Transverse colon (tissue), 4 donors: Measurements from ENCODE around the gene NRG2.

Experiments used
- EP300 ChIP-seq: sonication (generic); formaldehyde crosslinking; IDR thresholded peaks from one replicate; pipeline ENCODE4 v1.6.1; 2017; ENCODE audit warnings: antibody characterized with exemption, low read depth
- POLR2A ChIP-seq: fragments of 450-650 bp; IDR thresholded peaks from one replicate; pipeline ENCODE4 v1.6.1; 2016; ENCODE audit warnings: antibody characterized with exemption, mild to moderate bottlenecking, moderate library complexity
- POLR2AphosphoS5 ChIP-seq, 3 donors: sonication (generic); formaldehyde crosslinking; IDR thresholded peaks; one replicate each; pipeline ENCODE4 v1.6.1; 2016; ENCODE audit warnings: antibody characterized with exemption in 3 of 3
- TF ChIP-seq, protein P1 (sequence below), 5 experiments: fragments of 200-600 bp in 3 of 5; fragments of 450-650 bp in 2 of 5; sonication (generic) in 3 of 5; IDR thresholded peaks; 1 replicate in 2 of 5; 2 replicates in 3 of 5; pipeline ENCODE4 v1.5.1; 2016 to 2017; ENCODE audit warnings: antibody characterized with exemption in 5 of 5, inconsistent platforms in 3 of 5, mild to moderate bottlenecking in 2 of 5, moderate library complexity in 1 of 5

DNA sequence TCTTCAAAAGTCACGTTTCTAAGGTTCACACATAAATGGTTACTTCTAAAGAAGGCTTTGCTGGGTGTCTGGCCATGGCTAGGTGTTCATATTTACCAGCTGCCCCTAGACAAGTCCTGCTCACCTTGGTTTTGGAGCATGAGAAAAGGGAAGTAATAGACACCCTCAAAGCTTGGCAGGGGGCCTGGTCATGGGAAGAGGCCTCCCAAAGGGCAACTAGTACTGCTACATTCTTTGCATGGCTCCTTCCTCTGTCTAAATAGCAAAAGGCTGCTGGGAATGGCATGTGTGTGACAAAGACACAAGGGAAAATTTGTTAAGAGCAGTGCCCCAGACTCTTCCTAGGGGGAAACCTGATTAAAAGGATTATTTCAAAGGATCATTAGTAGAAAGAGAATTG is 93.4 kb downstream of the NRG2 start:
- TF ChIP-seq, protein P1, sequence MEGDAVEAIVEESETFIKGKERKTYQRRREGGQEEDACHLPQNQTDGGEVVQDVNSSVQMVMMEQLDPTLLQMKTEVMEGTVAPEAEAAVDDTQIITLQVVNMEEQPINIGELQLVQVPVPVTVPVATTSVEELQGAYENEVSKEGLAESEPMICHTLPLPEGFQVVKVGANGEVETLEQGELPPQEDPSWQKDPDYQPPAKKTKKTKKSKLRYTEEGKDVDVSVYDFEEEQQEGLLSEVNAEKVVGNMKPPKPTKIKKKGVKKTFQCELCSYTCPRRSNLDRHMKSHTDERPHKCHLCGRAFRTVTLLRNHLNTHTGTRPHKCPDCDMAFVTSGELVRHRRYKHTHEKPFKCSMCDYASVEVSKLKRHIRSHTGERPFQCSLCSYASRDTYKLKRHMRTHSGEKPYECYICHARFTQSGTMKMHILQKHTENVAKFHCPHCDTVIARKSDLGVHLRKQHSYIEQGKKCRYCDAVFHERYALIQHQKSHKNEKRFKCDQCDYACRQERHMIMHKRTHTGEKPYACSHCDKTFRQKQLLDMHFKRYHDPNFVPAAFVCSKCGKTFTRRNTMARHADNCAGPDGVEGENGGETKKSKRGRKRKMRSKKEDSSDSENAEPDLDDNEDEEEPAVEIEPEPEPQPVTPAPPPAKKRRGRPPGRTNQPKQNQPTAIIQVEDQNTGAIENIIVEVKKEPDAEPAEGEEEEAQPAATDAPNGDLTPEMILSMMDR (IDR thresholded peaks at IDR 0.05): no peak
- TF ChIP-seq POLR2A: no peak
- TF ChIP-seq POLR2AphosphoS5 (IDR thresholded peaks at IDR 0.05): no peak
- no peak for TF ChIP-seq EP300
